ENCODE results near the gene TMUB1.

The TMUB1 gene

GRCh38 chr7:151073990-151074389 lies 9.3 kb downstream of the TMUB1 start:
- no peak for FAIRE-seq

GRCh38 chr7:151071032-151071866 lies 12.0 kb downstream of the TMUB1 start:
- TF ChIP-seq TAF1 (IDR thresholded peaks at IDR 0.05; ENCODE audit: low read depth, low read length) (no peak), PAX5 (IDR thresholded peaks at IDR 0.05; ENCODE audit: insufficient read depth, low read length, severe bottlenecking) (no peak), POU2F2 (IDR thresholded peaks at IDR 0.05; ENCODE audit: low read depth, low read length) (no peak), SPI1 (IDR thresholded peaks at IDR 0.05; ENCODE audit: low read depth, low read length) (no peak), POLR2AphosphoS5 (IDR thresholded peaks at IDR 0.05; ENCODE audit: low read depth, low read length) (no peak), POLR2A (IDR thresholded peaks at IDR 0.05; ENCODE audit: low read depth, low read length) (no peak)
- FAIRE-seq = no peak
- no peak for DNase-seq (ENCODE audit: insufficient read length, low spot score)

More at GRCh38 chr7:151073990-151074389, 9.3 kb downstream of the TMUB1 start:
- no peak for DNase-seq (ENCODE audit: insufficient read length, low spot score)
- TF ChIP-seq POLR2AphosphoS5 (IDR thresholded peaks at IDR 0.05; ENCODE audit: low read depth, low read length) = no peak

- TF ChIP-seq POLR2A (IDR thresholded peaks at IDR 0.05; ENCODE audit: low read depth, low read length) (no peak), PAX5 (IDR thresholded peaks at IDR 0.05; ENCODE audit: insufficient read depth, low read length, severe bottlenecking) (no peak), SPI1 (IDR thresholded peaks at IDR 0.05; ENCODE audit: low read depth, low read length) (no peak), POLR2AphosphoS5 (IDR thresholded peaks at IDR 0.05; ENCODE audit: low read depth, low read length) (no peak), TAF1 (IDR thresholded peaks at IDR 0.05; ENCODE audit: low read depth, low read length) (no peak), POU2F2 (IDR thresholded peaks at IDR 0.05; ENCODE audit: low read depth, low read length) (no peak)
- DNase-seq (ENCODE audit: insufficient read length, low spot score) (no peak), FAIRE-seq (no peak)
These were observed 12.7 kb downstream of the TMUB1 start for GRCh38 chr7:151070574-151070960.

- DNase-seq (ENCODE audit: insufficient read length, low spot score) (no peak), FAIRE-seq (no peak)
- no peak for TF ChIP-seq POLR2A (IDR thresholded peaks at IDR 0.05; ENCODE audit: low read depth, low read length)
- TF ChIP-seq SPI1 (IDR thresholded peaks at IDR 0.05; ENCODE audit: low read depth, low read length) = no peak
- TF ChIP-seq POLR2AphosphoS5 (IDR thresholded peaks at IDR 0.05; ENCODE audit: low read depth, low read length) = no peak
- no peak for TF ChIP-seq TAF1 (IDR thresholded peaks at IDR 0.05; ENCODE audit: low read depth, low read length)
- no peak for TF ChIP-seq POU2F2 (IDR thresholded peaks at IDR 0.05; ENCODE audit: low read depth, low read length)
- TF ChIP-seq PAX5 (IDR thresholded peaks at IDR 0.05; ENCODE audit: insufficient read depth, low read length, severe bottlenecking) = no peak
These were observed 13.3 kb downstream of the TMUB1 start for GRCh38 chr7:151069841-151070573.

GRCh38 chr7:151068069-151068773 lies 15.1 kb downstream of the TMUB1 start:
- no peak for FAIRE-seq
- TF ChIP-seq POLR2A (IDR thresholded peaks at IDR 0.05; ENCODE audit: low read depth, low read length) (no peak), SPI1 (IDR thresholded peaks at IDR 0.05; ENCODE audit: low read depth, low read length) (no peak), TAF1 (IDR thresholded peaks at IDR 0.05; ENCODE audit: low read depth, low read length) (no peak), POLR2AphosphoS5 (IDR thresholded peaks at IDR 0.05; ENCODE audit: low read depth, low read length) (no peak), POU2F2 (IDR thresholded peaks at IDR 0.05; ENCODE audit: low read depth, low read length) (no peak), PAX5 (IDR thresholded peaks at IDR 0.05; ENCODE audit: insufficient read depth, low read length, severe bottlenecking) (no peak)
- no peak for DNase-seq (ENCODE audit: insufficient read length, low spot score)

- TF ChIP-seq POLR2A (IDR thresholded peaks at IDR 0.05; ENCODE audit: low read depth, low read length) (no peak), TAF1 (IDR thresholded peaks at IDR 0.05; ENCODE audit: low read depth, low read length) (no peak), SPI1 (IDR thresholded peaks at IDR 0.05; ENCODE audit: low read depth, low read length) (no peak), POU2F2 (IDR thresholded peaks at IDR 0.05; ENCODE audit: low read depth, low read length) (no peak), PAX5 (IDR thresholded peaks at IDR 0.05; ENCODE audit: insufficient read depth, low read length, severe bottlenecking) (no peak), POLR2AphosphoS5 (IDR thresholded peaks at IDR 0.05; ENCODE audit: low read depth, low read length) (no peak)
- FAIRE-seq (no peak), DNase-seq (ENCODE audit: insufficient read length, low spot score) (no peak)
These were observed 16.9 kb downstream of the TMUB1 start for GRCh38 chr7:151066273-151066974.

GRCh38 chr7:151065516-151065915 lies 17.8 kb downstream of the TMUB1 start:
- TF ChIP-seq POLR2A (IDR thresholded peaks at IDR 0.05; ENCODE audit: low read depth, low read length) = no peak
- TF ChIP-seq POLR2AphosphoS5 (IDR thresholded peaks at IDR 0.05; ENCODE audit: low read depth, low read length) = no peak
- no peak for TF ChIP-seq POU2F2 (IDR thresholded peaks at IDR 0.05; ENCODE audit: low read depth, low read length)
- no peak for TF ChIP-seq PAX5 (IDR thresholded peaks at IDR 0.05; ENCODE audit: insufficient read depth, low read length, severe bottlenecking)
- no peak for TF ChIP-seq SPI1 (IDR thresholded peaks at IDR 0.05; ENCODE audit: low read depth, low read length)
- no peak for TF ChIP-seq TAF1 (IDR thresholded peaks at IDR 0.05; ENCODE audit: low read depth, low read length)
- no peak for FAIRE-seq
- no peak for DNase-seq (ENCODE audit: insufficient read length, low spot score)

GRCh38 chr7:151064993-151065392 lies 18.3 kb downstream of the TMUB1 start:
- TF ChIP-seq POLR2A (IDR thresholded peaks at IDR 0.05; ENCODE audit: low read depth, low read length) (no peak), TAF1 (IDR thresholded peaks at IDR 0.05; ENCODE audit: low read depth, low read length) (no peak), POLR2AphosphoS5 (IDR thresholded peaks at IDR 0.05; ENCODE audit: low read depth, low read length) (no peak), PAX5 (IDR thresholded peaks at IDR 0.05; ENCODE audit: insufficient read depth, low read length, severe bottlenecking) (no peak), SPI1 (IDR thresholded peaks at IDR 0.05; ENCODE audit: low read depth, low read length) (no peak), POU2F2 (IDR thresholded peaks at IDR 0.05; ENCODE audit: low read depth, low read length) (no peak)
- FAIRE-seq (no peak), DNase-seq (ENCODE audit: insufficient read length, low spot score) (no peak)
